Ectodermal cell (in vitro differentiated cells): ENCODE measurements around the gene ERICH2.
A peak's percentile ranks its signal among the peaks of the same experiment; 100 is the strongest.

ENCODE experiments used
- H3K27ac ChIP-seq: 2 replicates; pipeline ENCODE4 v1.7.0; 2013; ENCODE audit warnings: mild to moderate bottlenecking, low read depth, low read length; ENCODE audit not compliant: insufficient read depth, poor library complexity, severe bottlenecking
- H3K27me3 ChIP-seq: 2 replicates; pipeline ENCODE4 v1.7.0; 2013; ENCODE audit warnings: mild to moderate bottlenecking, low read length; ENCODE audit not compliant: insufficient read depth, control insufficient read depth, poor library complexity, severe bottlenecking
- H3K36me3 ChIP-seq: one replicate; pipeline ENCODE4 v1.7.0; 2013; ENCODE audit warnings: low read length; ENCODE audit not compliant: control insufficient read depth, insufficient read depth
- H3K4me1 ChIP-seq: one replicate; pipeline ENCODE4 v1.7.0; 2013; ENCODE audit warnings: low read length; ENCODE audit not compliant: control insufficient read depth, insufficient read depth
- H3K4me3 ChIP-seq: 2 replicates; pipeline ENCODE4 v1.7.0; 2013; ENCODE audit warnings: low read depth, low read length, control low read depth; ENCODE audit not compliant: insufficient read depth
- H3K9me3 ChIP-seq: 2 replicates; pipeline ENCODE4 v1.7.0; 2013; ENCODE audit warnings: mild to moderate bottlenecking, low read length, moderate library complexity; ENCODE audit not compliant: control insufficient read depth
- WGBS, 2 experiments: methylation state at CpG; one replicate each; pipeline ENCODE4 v1.1.7; 2013; ENCODE audit warnings: missing lambda C conversion rate in 2 of 2; 5-methylcytosine and 5-hydroxymethylcytosine counted together

The ERICH2 gene

GRCh38 chr2:170816504-170817092, 46.4 kb downstream of the ERICH2 start, which contains the start of gene GAD1:
Gene GAD1 (plus strand): TSS chr2:170816887. CDS start chr2:170818592, 1,705 bp downstream.
- Histone ChIP-seq H3K27ac (no peak within 1 kb of the TSS), H3K9me3 (no peaks in the 10 kb centered on the region), H3K4me1 (peaks cover 29% of the 10 kb centered on the region), H3K36me3 (no peaks in the 10 kb centered on the region), H3K4me3 (peak within 1 kb of the TSS; percentile 56), H3K27me3 (peaks cover 89% of the 10 kb centered on the region)
- WGBS, 2 experiments, result 0% methylated on average over 49 of the region's 49 CpGs

GRCh38 chr2:170817093-170818035, 47.2 kb downstream of the ERICH2 start:
- Histone ChIP-seq H3K36me3 (no peaks in the 10 kb centered on the region), H3K4me3 (peak overlapping the region; percentile 56), H3K4me1 (peaks cover 31% of the 10 kb centered on the region), H3K27ac (no peak overlapping the region), H3K9me3 (no peaks in the 10 kb centered on the region), H3K27me3 (peaks cover 97% of the 10 kb centered on the region)
- 0% methylated on average over 67 to 68 of the region's 69 CpGs for whole genome bisulfite sequencing, 2 experiments

GRCh38 chr2:170818036-170818751, 48.0 kb downstream of the ERICH2 start:
- Histone ChIP-seq H3K36me3 (no peaks in the 10 kb centered on the region), H3K9me3 (no peaks in the 10 kb centered on the region), H3K27ac (no peak overlapping the region), H3K4me1 (peaks cover 31% of the 10 kb centered on the region), H3K4me3 (peak overlapping the region; percentile 56), H3K27me3 (peaks cover 100% of the 10 kb centered on the region)
- 0 to 1% methylated on average over 60 of the region's 60 CpGs for WGBS, 2 experiments

GRCh38 chr2:170818752-170819470, 48.7 kb downstream of the ERICH2 start:
- H3K4me1 ChIP-seq, result peaks cover 31% of the 10 kb centered on the region
- H3K27ac ChIP-seq, result no peak overlapping the region
- peak overlapping the region; percentile 56 for H3K4me3 ChIP-seq
- H3K27me3 ChIP-seq, result peaks cover 100% of the 10 kb centered on the region
- 6 to 8% methylated on average over 28 to 30 of the region's 30 CpGs for whole genome bisulfite sequencing, 2 experiments
- no peaks in the 10 kb centered on the region for H3K9me3 ChIP-seq
- no peaks in the 10 kb centered on the region for H3K36me3 ChIP-seq

GRCh38 chr2:170819680-170820664, 49.8 kb downstream of the ERICH2 start:
- Histone ChIP-seq H3K27me3 (peaks cover 100% of the 10 kb centered on the region), H3K4me3 (no peak overlapping the region)
- WGBS, 2 experiments, result 44 to 54% methylated on average over 45 of the region's 45 CpGs

GRCh38 chr2:170820757-170821530, 50.8 kb downstream of the ERICH2 start:
- no peak overlapping the region for H3K27ac ChIP-seq
- H3K4me3 ChIP-seq, result no peak overlapping the region
- no peaks in the 10 kb centered on the region for H3K9me3 ChIP-seq
- H3K36me3 ChIP-seq, result no peaks in the 10 kb centered on the region
- WGBS, 2 experiments, result 65 to 74% methylated on average over 18 of the region's 18 CpGs
- H3K4me1 ChIP-seq, result peaks cover 23% of the 10 kb centered on the region
- peaks cover 93% of the 10 kb centered on the region for H3K27me3 ChIP-seq

More at GRCh38 chr2:170819680-170820664, 49.8 kb downstream of the ERICH2 start:
- H3K27ac ChIP-seq, result no peak overlapping the region
- peaks cover 30% of the 10 kb centered on the region for H3K4me1 ChIP-seq
- H3K36me3 ChIP-seq, result no peaks in the 10 kb centered on the region
- H3K9me3 ChIP-seq, result no peaks in the 10 kb centered on the region

- Histone ChIP-seq H3K4me3 (peak overlapping the region; percentile 11), H3K4me1 (peaks cover 17% of the 10 kb centered on the region)
- WGBS, 2 experiments, result 58 to 75% methylated on average over 40 of the region's 40 CpGs
Observed at GRCh38 chr2:170821531-170822289, 51.5 kb downstream of the ERICH2 start.

More at GRCh38 chr2:170821531-170822289, 51.5 kb downstream of the ERICH2 start:
- no peak overlapping the region for H3K27ac ChIP-seq
- H3K36me3 ChIP-seq, result no peaks in the 10 kb centered on the region
- H3K9me3 ChIP-seq, result no peaks in the 10 kb centered on the region
- H3K27me3 ChIP-seq, result peaks cover 85% of the 10 kb centered on the region
